Neutrophil (primary cell): ENCODE measurements around the gene LILRA5.
"Not testable (repeated sequence)": the region's sequence is repeated elsewhere in the genome, so short reads cannot be mapped to it uniquely, and the experiment has no call there.

Experiments used
- H3K27ac ChIP-seq: fragments of 200-600 bp; sonication (generic); 2 replicates; pipeline ENCODE4 v1.5.1; 2016; ENCODE audit warnings: mild to moderate bottlenecking, moderate library complexity
- H3K27me3 ChIP-seq: fragments of 200-600 bp; sonication (generic); 2 replicates; pipeline ENCODE4 v1.6.0; 2016; ENCODE audit warnings: mild to moderate bottlenecking
- H3K36me3 ChIP-seq: fragments of 200-600 bp; sonication (generic); 2 replicates; pipeline ENCODE4 v1.5.1; 2017
- H3K4me1 ChIP-seq, 2 experiments: fragments of 200-600 bp in 1 of 2; sonication (generic) in 1 of 2; 1 replicate in 1 of 2; 2 replicates in 1 of 2; pipeline versions ENCODE4 v1.5.1 to v1.6.1; 2013 to 2016; ENCODE audit warnings: low read depth in 1 of 2, low read length in 1 of 2, mild to moderate bottlenecking in 1 of 2, moderate library complexity in 1 of 2; ENCODE audit not compliant: control insufficient read depth in 1 of 2, insufficient read depth in 1 of 2
- H3K4me3 ChIP-seq, 2 experiments: fragments of 200-600 bp in 1 of 2; sonication (generic) in 1 of 2; 1 replicate in 1 of 2; 2 replicates in 1 of 2; pipeline ENCODE4 v1.5.1; 2013 to 2016; ENCODE audit warnings: low read depth in 1 of 2, low read length in 1 of 2, mild to moderate bottlenecking in 1 of 2, moderate library complexity in 1 of 2
- H3K9me3 ChIP-seq: fragments of 200-600 bp; sonication (generic); 2 replicates; pipeline ENCODE4 v1.5.1; 2016
- TF ChIP-seq, protein P1 (sequence below): fragments of 200-600 bp; sonication (generic); IDR thresholded peaks from 2 replicates; pipeline ENCODE4 v1.5.1; 2016; ENCODE audit warnings: antibody characterized with exemption

The LILRA5 gene

GRCh38 chr19:54299515-54299914 is 13.5 kb downstream of the LILRA5 start:
- H3K36me3 ChIP-seq = peaks cover 15% of the 10 kb centered on the region
- peaks cover 72 to 73% of the 10 kb centered on the region in 2 experiments for H3K4me1 ChIP-seq
- TF ChIP-seq, protein P1, sequence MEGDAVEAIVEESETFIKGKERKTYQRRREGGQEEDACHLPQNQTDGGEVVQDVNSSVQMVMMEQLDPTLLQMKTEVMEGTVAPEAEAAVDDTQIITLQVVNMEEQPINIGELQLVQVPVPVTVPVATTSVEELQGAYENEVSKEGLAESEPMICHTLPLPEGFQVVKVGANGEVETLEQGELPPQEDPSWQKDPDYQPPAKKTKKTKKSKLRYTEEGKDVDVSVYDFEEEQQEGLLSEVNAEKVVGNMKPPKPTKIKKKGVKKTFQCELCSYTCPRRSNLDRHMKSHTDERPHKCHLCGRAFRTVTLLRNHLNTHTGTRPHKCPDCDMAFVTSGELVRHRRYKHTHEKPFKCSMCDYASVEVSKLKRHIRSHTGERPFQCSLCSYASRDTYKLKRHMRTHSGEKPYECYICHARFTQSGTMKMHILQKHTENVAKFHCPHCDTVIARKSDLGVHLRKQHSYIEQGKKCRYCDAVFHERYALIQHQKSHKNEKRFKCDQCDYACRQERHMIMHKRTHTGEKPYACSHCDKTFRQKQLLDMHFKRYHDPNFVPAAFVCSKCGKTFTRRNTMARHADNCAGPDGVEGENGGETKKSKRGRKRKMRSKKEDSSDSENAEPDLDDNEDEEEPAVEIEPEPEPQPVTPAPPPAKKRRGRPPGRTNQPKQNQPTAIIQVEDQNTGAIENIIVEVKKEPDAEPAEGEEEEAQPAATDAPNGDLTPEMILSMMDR = no peak
- no peaks in the 10 kb centered on the region for H3K27me3 ChIP-seq
- peak overlapping the region in 1 of 2 experiments; percentile 13 for H3K4me3 ChIP-seq
- H3K27ac ChIP-seq = peak overlapping the region; percentile 80
- H3K9me3 ChIP-seq = no peaks in the 10 kb centered on the region

GRCh38 chr19:54299126-54299498 is 13.9 kb downstream of the LILRA5 start:
- peaks cover 15% of the 10 kb centered on the region for H3K36me3 ChIP-seq
- H3K27ac ChIP-seq = peak overlapping the region; percentile 80
- TF ChIP-seq, protein P1 = no peak
- peaks cover 4% of the 10 kb centered on the region for H3K27me3 ChIP-seq
- H3K4me3 ChIP-seq = peak overlapping the region; percentile 13 to 20
- H3K4me1 ChIP-seq = peaks cover 68 to 69% of the 10 kb centered on the region in 2 experiments
- no peaks in the 10 kb centered on the region for H3K9me3 ChIP-seq

- TF ChIP-seq, protein P1 = no peak
- Histone ChIP-seq H3K27me3 (peaks cover 7% of the 10 kb centered on the region), H3K27ac (peak overlapping the region; percentile 80), H3K9me3 (no peaks in the 10 kb centered on the region), H3K4me1 (peaks cover 62 to 64% of the 10 kb centered on the region in 2 experiments), H3K36me3 (peaks cover 15% of the 10 kb centered on the region), H3K4me3 (peak overlapping the region; percentile 13 to 20)
Observed at GRCh38 chr19:54298357-54299125, 14.4 kb downstream of the LILRA5 start.

DNA sequence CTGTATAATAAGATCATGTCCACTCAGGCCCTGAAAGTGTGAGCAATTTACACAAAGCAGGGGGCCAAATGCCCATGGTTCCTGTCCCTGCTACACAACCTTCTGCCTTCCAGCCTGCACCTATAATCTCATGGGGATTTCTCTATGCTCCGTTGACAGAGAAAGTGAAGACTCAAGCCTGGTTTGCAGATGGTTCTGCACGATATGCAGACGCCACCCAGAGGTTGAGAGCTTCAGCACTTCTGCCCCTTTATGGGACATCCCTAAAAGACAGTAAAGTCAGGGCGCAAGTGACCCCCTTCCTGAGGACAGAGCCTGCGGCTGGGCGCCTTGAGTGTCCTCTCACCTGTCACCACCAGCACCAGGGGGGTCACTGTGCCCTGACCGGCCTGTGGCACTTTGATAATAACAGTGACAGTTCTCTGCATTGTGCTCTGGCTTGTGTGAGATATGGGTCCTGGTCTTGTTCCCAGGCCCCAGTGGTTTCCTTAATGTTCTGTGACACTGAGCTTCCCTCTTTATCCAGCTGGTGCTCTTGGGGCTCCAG is 15.1 kb downstream of the LILRA5 start:
- TF ChIP-seq, protein P1 = no peak
- Histone ChIP-seq H3K9me3 (no peaks in the 10 kb centered on the region), H3K4me3 (peak overlapping the region in 1 of 2 experiments; percentile 13), H3K36me3 (peaks cover 15% of the 10 kb centered on the region), H3K27me3 (peaks cover 7% of the 10 kb centered on the region), H3K27ac (peak overlapping the region; percentile 80), H3K4me1 (peaks cover 55 to 57% of the 10 kb centered on the region in 2 experiments)

- TF ChIP-seq, protein P1 = no peak
- Histone ChIP-seq H3K9me3 (no peaks in the 10 kb centered on the region), H3K27ac (no peak overlapping the region), H3K4me3 (no peak overlapping the region), H3K27me3 (peaks cover 17% of the 10 kb centered on the region), H3K4me1 (peaks cover 25 to 26% of the 10 kb centered on the region in 2 experiments), H3K36me3 (peaks cover 15% of the 10 kb centered on the region)
Observed at GRCh38 chr19:54294539-54294938, 18.4 kb downstream of the LILRA5 start.

DNA sequence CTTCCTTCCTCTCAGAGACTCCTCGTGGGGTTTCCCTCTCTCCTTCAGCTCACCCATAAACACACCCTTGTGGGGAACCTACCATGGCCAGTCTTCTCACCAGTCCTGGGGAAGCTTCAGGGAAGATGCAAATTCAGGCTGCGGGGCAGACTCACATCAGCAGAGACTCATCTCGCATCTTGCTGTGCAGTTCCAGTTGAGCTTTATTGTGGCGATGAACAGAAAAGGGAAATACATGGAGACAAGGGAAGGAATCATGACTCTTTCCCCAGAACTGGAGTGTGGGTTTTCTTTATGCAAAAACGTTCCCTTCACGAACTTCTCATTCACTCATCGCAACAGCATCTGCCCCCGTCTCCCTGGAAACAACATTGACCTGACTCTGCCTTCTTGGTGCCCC is 23.8 kb downstream of the LILRA5 start:
- H3K4me1 ChIP-seq = peaks cover 24 to 25% of the 10 kb centered on the region in 2 experiments
- not testable (repeated sequence) for H3K36me3 ChIP-seq, H3K9me3 ChIP-seq, H3K27ac ChIP-seq, H3K4me3 ChIP-seq
- H3K27me3 ChIP-seq = peaks cover 14% of the 10 kb centered on the region
